ENCODE data around the gene SRRT.

- TF ChIP-seq CTCF (IDR thresholded peaks at IDR 0.05), result no peak
- no peak for TF ChIP-seq EZH2 (IDR thresholded peaks at IDR 0.05; ENCODE audit: borderline replicate concordance, insufficient read depth, low read depth, low read length, poor library complexity, severe bottlenecking)
Observed at GRCh38 chr7:100897772-100898454, 23.0 kb downstream of the SRRT start.
